GM12872 (cell line): ENCODE data around the gene APCDD1.

ENCODE experiments used
- CTCF ChIP-seq: IDR thresholded peaks from 3 replicates; pipeline ENCODE4 v1.5.1; 2011; ENCODE audit warnings: low read depth, mild to moderate bottlenecking, low read length, moderate library complexity; ENCODE audit not compliant: insufficient read depth

The APCDD1 gene

DNA sequence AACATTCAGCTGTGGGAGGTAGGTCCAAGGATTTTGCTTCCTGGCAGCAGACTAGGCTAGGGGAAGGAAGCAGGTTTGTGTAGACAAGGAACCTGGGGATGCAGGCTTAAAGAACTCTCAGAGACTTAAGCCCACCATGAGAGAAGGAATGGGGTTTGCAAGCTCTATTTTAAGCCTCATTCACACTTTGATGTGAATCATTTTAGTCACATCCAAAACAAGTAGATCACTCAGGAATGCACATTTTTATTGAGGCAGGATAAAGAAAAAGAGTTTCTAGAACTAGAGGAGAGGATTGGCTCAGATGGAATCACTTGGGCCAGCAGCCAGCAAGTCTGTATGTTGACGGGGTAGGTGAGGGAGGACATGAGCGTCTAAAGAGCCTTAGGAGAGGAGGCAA is 68.1 kb downstream of the APCDD1 start:
- TF ChIP-seq CTCF: no peak

- TF ChIP-seq CTCF: no peak
These were observed 69.1 kb downstream of the APCDD1 start for GRCh38 chr18:10523544-10523943.

- no peak for TF ChIP-seq CTCF
These were observed 70.3 kb downstream of the APCDD1 start for GRCh38 chr18:10524507-10525370.

DNA sequence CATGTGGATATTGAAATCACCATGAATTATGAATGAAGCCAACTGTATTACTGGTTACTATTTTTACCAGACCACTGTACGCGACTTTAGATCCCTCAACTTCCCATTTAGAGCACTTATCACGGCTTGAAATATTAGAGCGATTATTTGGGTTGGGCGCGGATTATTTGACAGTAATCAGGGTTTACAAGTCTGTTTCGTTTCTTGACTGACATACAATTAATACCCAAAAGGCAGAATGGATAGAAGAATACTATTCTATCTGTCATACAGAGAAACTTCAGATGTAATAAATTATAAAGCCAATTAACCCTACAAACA is 70.9 kb downstream of the APCDD1 start:
- TF ChIP-seq CTCF: no peak

DNA sequence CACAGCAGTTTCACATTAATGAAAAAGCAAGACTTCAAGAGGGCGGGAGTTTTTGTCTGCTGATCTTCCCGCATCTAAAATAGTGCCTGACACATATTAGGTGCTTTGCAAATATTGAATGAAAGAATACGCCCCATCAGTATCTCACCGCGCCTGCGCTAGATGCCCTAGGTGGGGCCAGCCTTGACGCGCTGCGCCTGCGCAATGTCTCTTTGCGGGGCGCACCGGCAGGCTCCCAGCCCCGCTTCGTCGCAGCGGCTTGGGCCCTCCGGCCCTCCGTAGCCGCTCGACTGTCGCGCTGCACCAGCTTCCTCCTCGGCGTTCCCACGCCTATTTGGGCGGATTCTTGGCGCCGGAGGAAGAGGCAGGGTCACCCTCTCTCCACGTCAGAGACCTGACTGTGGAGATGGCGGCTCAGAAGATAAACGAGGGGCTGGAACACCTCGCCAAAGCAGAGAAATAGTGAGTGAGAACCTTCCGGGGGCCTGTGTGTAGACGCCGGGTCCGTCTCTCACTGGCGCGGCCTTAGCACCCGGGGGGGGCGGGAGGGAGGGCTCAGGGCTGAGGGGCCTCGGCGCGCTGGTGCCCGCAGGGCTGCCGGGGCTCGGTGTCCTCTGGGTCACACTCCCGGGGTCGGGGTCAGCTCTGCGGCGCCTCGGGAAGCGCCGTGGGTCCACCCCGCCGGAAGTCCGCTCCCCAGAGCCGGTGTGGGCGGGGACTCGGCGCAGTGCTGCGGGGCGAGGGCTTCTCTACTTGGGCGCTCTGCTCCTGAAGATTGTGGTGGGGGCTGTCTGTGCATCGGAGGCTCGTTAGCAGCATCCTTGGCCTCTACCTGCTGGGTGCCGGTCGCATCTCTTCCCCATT is 71.5 kb downstream of the APCDD1 start, which contains the start of gene NAPG:
Gene NAPG, plus strand, starts transcription at position 331 of the 864 bp plus-strand sequence. Its CDS starts 76 bp downstream, at position 407.
- no peak for TF ChIP-seq CTCF

GRCh38 chr18:10526561-10526949 is 72.1 kb downstream of the APCDD1 start:
- no peak for TF ChIP-seq CTCF

DNA sequence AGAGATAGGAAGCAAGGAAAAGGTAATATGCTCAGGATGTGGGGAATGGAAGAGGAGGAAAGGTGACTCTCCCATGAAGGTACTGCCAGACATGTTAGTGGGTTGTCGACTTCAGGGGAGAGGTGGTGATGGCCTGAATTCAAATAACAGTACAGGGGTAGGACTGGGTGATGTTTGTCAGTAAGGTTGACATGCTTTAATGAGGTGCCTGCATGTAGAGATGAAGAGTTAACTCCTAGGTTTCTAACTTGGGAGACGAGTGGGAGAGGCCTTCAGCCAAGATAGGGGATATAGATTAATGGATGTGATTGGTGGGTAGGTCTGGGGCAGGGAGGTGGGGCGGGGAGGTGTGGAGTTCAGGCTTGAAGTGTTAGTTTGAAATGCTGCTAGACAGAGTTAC is 74.0 kb downstream of the APCDD1 start:
- no peak for TF ChIP-seq CTCF
